Measurements from ENCODE around the gene METTL26.

GRCh38 chr16:630815-631405 is 5.2 kb downstream of the METTL26 start, which contains the start of gene WFIKKN1:
- TF ChIP-seq CTCF (conservative IDR thresholded peaks at IDR 0.05 in 1 of 2, IDR thresholded peaks at IDR 0.05 in 1 of 2; ENCODE audit: extremely low read depth in 1 of 2, insufficient read depth in 1 of 2, low read depth in 1 of 2, low read length in 2 of 2), result no peak
- no peak for TF ChIP-seq EZH2 (IDR thresholded peaks at IDR 0.05; ENCODE audit: borderline replicate concordance, low read length)
